HL-60 (cell line): ENCODE data around the gene PALB2.

Experiments
- GABPA ChIP-seq: IDR thresholded peaks from 2 replicates; pipeline ENCODE4 v1.6.1; 2012; ENCODE audit warnings: low read depth
- POLR2AphosphoS5 ChIP-seq: IDR thresholded peaks from 2 replicates; pipeline ENCODE4 v1.6.1; 2012; ENCODE audit warnings: low read depth
- SPI1 ChIP-seq: IDR thresholded peaks from 2 replicates; pipeline ENCODE4 v1.6.1; 2012; ENCODE audit warnings: low read depth, mild to moderate bottlenecking, borderline replicate concordance
- TF ChIP-seq, protein P1 (sequence below): IDR thresholded peaks from one replicate; pipeline ENCODE4 v1.5.1; 2011; ENCODE audit warnings: low read length, control low read depth, inconsistent platforms; ENCODE audit not compliant: insufficient read depth
- TF ChIP-seq, protein P2 (sequence below): IDR thresholded peaks from 2 replicates; pipeline ENCODE4 v1.6.1; 2012; ENCODE audit warnings: low read depth; ENCODE audit not compliant: insufficient replicate concordance

- TF ChIP-seq, protein P1, sequence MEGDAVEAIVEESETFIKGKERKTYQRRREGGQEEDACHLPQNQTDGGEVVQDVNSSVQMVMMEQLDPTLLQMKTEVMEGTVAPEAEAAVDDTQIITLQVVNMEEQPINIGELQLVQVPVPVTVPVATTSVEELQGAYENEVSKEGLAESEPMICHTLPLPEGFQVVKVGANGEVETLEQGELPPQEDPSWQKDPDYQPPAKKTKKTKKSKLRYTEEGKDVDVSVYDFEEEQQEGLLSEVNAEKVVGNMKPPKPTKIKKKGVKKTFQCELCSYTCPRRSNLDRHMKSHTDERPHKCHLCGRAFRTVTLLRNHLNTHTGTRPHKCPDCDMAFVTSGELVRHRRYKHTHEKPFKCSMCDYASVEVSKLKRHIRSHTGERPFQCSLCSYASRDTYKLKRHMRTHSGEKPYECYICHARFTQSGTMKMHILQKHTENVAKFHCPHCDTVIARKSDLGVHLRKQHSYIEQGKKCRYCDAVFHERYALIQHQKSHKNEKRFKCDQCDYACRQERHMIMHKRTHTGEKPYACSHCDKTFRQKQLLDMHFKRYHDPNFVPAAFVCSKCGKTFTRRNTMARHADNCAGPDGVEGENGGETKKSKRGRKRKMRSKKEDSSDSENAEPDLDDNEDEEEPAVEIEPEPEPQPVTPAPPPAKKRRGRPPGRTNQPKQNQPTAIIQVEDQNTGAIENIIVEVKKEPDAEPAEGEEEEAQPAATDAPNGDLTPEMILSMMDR: no peak
- TF ChIP-seq, protein P2, sequence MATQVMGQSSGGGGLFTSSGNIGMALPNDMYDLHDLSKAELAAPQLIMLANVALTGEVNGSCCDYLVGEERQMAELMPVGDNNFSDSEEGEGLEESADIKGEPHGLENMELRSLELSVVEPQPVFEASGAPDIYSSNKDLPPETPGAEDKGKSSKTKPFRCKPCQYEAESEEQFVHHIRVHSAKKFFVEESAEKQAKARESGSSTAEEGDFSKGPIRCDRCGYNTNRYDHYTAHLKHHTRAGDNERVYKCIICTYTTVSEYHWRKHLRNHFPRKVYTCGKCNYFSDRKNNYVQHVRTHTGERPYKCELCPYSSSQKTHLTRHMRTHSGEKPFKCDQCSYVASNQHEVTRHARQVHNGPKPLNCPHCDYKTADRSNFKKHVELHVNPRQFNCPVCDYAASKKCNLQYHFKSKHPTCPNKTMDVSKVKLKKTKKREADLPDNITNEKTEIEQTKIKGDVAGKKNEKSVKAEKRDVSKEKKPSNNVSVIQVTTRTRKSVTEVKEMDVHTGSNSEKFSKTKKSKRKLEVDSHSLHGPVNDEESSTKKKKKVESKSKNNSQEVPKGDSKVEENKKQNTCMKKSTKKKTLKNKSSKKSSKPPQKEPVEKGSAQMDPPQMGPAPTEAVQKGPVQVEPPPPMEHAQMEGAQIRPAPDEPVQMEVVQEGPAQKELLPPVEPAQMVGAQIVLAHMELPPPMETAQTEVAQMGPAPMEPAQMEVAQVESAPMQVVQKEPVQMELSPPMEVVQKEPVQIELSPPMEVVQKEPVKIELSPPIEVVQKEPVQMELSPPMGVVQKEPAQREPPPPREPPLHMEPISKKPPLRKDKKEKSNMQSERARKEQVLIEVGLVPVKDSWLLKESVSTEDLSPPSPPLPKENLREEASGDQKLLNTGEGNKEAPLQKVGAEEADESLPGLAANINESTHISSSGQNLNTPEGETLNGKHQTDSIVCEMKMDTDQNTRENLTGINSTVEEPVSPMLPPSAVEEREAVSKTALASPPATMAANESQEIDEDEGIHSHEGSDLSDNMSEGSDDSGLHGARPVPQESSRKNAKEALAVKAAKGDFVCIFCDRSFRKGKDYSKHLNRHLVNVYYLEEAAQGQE: no peak
- no peak for TF ChIP-seq POLR2AphosphoS5
- TF ChIP-seq GABPA: no peak
- TF ChIP-seq SPI1: no peak
Measured at GRCh38 chr16:23581764-23582163, 59.3 kb downstream of the PALB2 start.
